Measurements from ENCODE around the gene DNAJC3. TPM values are rescaled to one million over a fixed set of nuclear protein-coding genes. Genes with fewer than 3 reads are reported as not detected.

Gene DNAJC3
- total RNA-seq, 1 experiment from 2014 or later = 113 TPM

- POLR2A ChIA-PET = interaction anchor here (0.6 to 4.4 kb wide), 7 partner anchors 11 to 72 kb away, joined by 4 to 22 read pairs (median 5); partner anchors contain the start of gene DNAJC3
- peak; percentile 95 for DNase-seq (ENCODE audit: unreplicated experiment)
- Mint-ChIP-seq H3K9me3 (ENCODE audit: unreplicated experiment) (no peaks in the 10 kb centered on the region), H3K4me3 (ENCODE audit: unreplicated experiment) (no peak overlapping the region), H3K4me1 (ENCODE audit: insufficient read depth, unreplicated experiment) (peaks cover 17% of the 10 kb centered on the region), H3K27ac (ENCODE audit: low read depth, unreplicated experiment) (peak overlapping the region; percentile 94), H3K36me3 (ENCODE audit: insufficient read depth, unreplicated experiment) (peaks cover 61% of the 10 kb centered on the region), H3K27me3 (ENCODE audit: insufficient read depth, unreplicated experiment) (no peaks in the 10 kb centered on the region)
- intact Hi-C loops (cut with micrococcal nuclease) = loop anchor here (1.0 to 5.0 kb wide), 2 partner anchors 38 to 58 kb away; no protein-coding TSS in a partner anchor
- BruUV-seq (replicated peaks) = no TSS peak
- TF ChIP-seq, protein P1, sequence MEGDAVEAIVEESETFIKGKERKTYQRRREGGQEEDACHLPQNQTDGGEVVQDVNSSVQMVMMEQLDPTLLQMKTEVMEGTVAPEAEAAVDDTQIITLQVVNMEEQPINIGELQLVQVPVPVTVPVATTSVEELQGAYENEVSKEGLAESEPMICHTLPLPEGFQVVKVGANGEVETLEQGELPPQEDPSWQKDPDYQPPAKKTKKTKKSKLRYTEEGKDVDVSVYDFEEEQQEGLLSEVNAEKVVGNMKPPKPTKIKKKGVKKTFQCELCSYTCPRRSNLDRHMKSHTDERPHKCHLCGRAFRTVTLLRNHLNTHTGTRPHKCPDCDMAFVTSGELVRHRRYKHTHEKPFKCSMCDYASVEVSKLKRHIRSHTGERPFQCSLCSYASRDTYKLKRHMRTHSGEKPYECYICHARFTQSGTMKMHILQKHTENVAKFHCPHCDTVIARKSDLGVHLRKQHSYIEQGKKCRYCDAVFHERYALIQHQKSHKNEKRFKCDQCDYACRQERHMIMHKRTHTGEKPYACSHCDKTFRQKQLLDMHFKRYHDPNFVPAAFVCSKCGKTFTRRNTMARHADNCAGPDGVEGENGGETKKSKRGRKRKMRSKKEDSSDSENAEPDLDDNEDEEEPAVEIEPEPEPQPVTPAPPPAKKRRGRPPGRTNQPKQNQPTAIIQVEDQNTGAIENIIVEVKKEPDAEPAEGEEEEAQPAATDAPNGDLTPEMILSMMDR (IDR thresholded peaks at IDR 0.05; ENCODE audit: unreplicated experiment) = no peak
- CTCF ChIA-PET = interaction anchor here (1.0 to 1.7 kb wide), 2 partner anchors 9 to 73 kb away, joined by 3 to 4 read pairs; no protein-coding TSS in a partner anchor
Measured at GRCh38 chr13:95714142-95714832, 37.3 kb downstream of the DNAJC3 start.

DNA sequence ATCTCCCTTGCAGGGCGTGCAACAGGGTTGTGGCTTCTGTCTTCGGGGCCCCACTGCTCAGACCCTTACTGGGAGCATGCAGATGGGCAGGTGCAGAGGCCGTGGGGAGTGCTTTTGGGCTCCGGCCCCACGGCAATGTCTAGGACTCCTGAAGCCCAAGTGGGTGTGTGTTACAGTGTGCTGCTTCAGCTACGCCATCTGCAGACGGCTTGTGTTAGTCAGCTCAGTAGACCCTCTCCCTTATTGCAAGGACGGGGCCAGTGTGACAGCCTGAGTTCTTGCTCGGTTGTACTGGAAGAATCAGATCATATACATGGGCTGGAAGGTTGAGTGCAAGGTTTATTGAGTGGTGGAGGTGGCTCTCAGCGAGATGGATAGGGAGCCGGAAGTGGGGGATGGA, 39.3 kb downstream of the DNAJC3 start:
- no TSS peak for BruUV-seq (replicated peaks)
- Mint-ChIP-seq H3K4me3 (ENCODE audit: unreplicated experiment) (no peak overlapping the region), H3K27me3 (ENCODE audit: insufficient read depth, unreplicated experiment) (no peaks in the 10 kb centered on the region), H3K9me3 (ENCODE audit: unreplicated experiment) (no peaks in the 10 kb centered on the region), H3K36me3 (ENCODE audit: insufficient read depth, unreplicated experiment) (peaks cover 42% of the 10 kb centered on the region), H3K4me1 (ENCODE audit: insufficient read depth, unreplicated experiment) (peaks cover 17% of the 10 kb centered on the region), H3K27ac (ENCODE audit: low read depth, unreplicated experiment) (peak overlapping the region; percentile 94)
- intact Hi-C loops (cut with micrococcal nuclease) = no loop called here
- DNase-seq (ENCODE audit: unreplicated experiment) = no peak
- POLR2A ChIA-PET = no interaction called here
- TF ChIP-seq, protein P1 (IDR thresholded peaks at IDR 0.05; ENCODE audit: unreplicated experiment) = no peak
- CTCF ChIA-PET = interaction anchor here (0.7 to 0.9 kb wide), 3 partner anchors 18 to 69 kb away, joined by 3 read pairs; no protein-coding TSS in a partner anchor

DNA sequence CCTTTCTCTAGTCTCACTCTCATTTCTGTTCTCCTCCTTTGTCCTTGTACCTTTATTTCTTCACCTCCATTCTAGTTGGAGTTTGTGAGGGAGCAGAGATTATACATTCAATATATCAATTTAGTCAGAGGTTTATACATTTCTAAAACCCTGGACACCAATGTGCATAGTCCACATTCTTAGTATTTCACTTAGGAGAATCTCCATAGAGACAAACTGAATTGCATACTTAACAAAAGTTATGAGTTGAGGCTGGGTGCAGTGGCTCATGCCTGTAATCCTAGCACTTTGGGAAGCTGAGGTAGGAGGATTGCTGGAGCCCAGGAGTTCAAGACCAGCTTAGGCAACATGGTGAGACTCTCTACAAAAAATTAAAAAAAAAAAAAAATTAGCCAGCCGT, 45.3 kb downstream of the DNAJC3 start:
- BruUV-seq (replicated peaks) = no TSS peak
- ChIA-PET CTCF (no interaction called here), POLR2A (no interaction called here)
- intact Hi-C loops (cut with micrococcal nuclease) = no loop called here
- Mint-ChIP-seq H3K36me3 (ENCODE audit: insufficient read depth, unreplicated experiment) (peaks cover 14% of the 10 kb centered on the region), H3K9me3 (ENCODE audit: unreplicated experiment) (no peaks in the 10 kb centered on the region), H3K27me3 (ENCODE audit: insufficient read depth, unreplicated experiment) (no peaks in the 10 kb centered on the region), H3K4me1 (ENCODE audit: insufficient read depth, unreplicated experiment) (peaks cover 8% of the 10 kb centered on the region), H3K4me3 (ENCODE audit: unreplicated experiment) (no peak overlapping the region), H3K27ac (ENCODE audit: low read depth, unreplicated experiment) (no peak overlapping the region)
- TF ChIP-seq, protein P1 (IDR thresholded peaks at IDR 0.05; ENCODE audit: unreplicated experiment) = no peak
- no peak for DNase-seq (ENCODE audit: unreplicated experiment)

DNA sequence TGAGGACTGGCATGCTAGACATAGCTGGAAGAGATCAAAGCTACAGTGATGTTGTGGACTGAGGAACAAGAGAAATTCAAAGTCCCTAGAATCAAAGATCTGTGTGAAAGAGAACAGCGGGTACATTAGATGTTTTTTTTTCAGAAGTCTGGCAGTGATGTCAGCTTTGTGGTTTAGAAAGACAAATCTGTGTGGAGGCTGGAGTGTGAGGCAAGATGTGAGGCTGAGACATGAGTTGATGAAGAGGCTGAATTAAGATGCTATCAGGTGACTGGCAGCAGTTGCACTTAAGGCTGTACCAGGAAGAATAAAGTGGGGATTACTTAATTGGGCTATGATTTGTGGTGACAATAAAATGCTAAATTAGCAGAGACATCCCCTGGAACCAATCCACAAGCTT, 46.5 kb downstream of the DNAJC3 start:
- peak; percentile 29 for DNase-seq (ENCODE audit: unreplicated experiment)
- no peak overlapping the region for H3K4me3 Mint-ChIP-seq (ENCODE audit: unreplicated experiment)
- intact Hi-C loops (cut with micrococcal nuclease) = no loop called here
- H3K27ac Mint-ChIP-seq (ENCODE audit: low read depth, unreplicated experiment) = no peak overlapping the region
- peaks cover 21% of the 10 kb centered on the region for H3K36me3 Mint-ChIP-seq (ENCODE audit: insufficient read depth, unreplicated experiment)
- ChIA-PET POLR2A (interaction anchor here (1.0 to 1.9 kb wide), 2 partner anchors 47 to 69 kb away, joined by 3 to 8 read pairs; partner anchors contain the start of gene DNAJC3), CTCF (interaction anchor here (1.1 kb wide), 1 partner anchor 14 kb away, joined by 3 read pairs; no protein-coding TSS in a partner anchor)
- H3K4me1 Mint-ChIP-seq (ENCODE audit: insufficient read depth, unreplicated experiment) = peaks cover 8% of the 10 kb centered on the region
- BruUV-seq (replicated peaks) = no TSS peak
- no peaks in the 10 kb centered on the region for H3K27me3 Mint-ChIP-seq (ENCODE audit: insufficient read depth, unreplicated experiment)
- no peaks in the 10 kb centered on the region for H3K9me3 Mint-ChIP-seq (ENCODE audit: unreplicated experiment)
- TF ChIP-seq, protein P1 (IDR thresholded peaks at IDR 0.05; ENCODE audit: unreplicated experiment) = no peak
